ENCODE measurements around the gene PIEZO2.

- TF ChIP-seq CTCF (IDR thresholded peaks at IDR 0.05): no peak
- no peak for TF ChIP-seq ZFX (IDR thresholded peaks at IDR 0.05; ENCODE audit: borderline replicate concordance)
Observed at GRCh38 chr18:11146947-11147345, 2.4 kb downstream of the PIEZO2 start.
